Muscle of leg (tissue), 11 donors: ENCODE data around the gene SLC10A3. TPM values are rescaled to one million over a fixed set of nuclear protein-coding genes. Genes with fewer than 3 reads are reported as not detected.

Experiments
- DNase-seq: peaks from one replicate; pipeline ENCODE4 v3.0.0; 2013
- H3K27ac ChIP-seq: one replicate; pipeline ENCODE4 v1.5.1; 2013; ENCODE audit warnings: mild to moderate bottlenecking, low read length, control low read depth
- H3K27me3 ChIP-seq: one replicate; pipeline ENCODE4 v1.6.1; 2013; ENCODE audit warnings: low read length; ENCODE audit not compliant: control insufficient read depth, insufficient read depth
- H3K36me3 ChIP-seq: one replicate; pipeline ENCODE4 v1.6.1; 2013; ENCODE audit warnings: low read length; ENCODE audit not compliant: control insufficient read depth, insufficient read depth
- H3K4me1 ChIP-seq: one replicate; pipeline ENCODE4 v1.6.1; 2013; ENCODE audit warnings: low read length; ENCODE audit not compliant: control insufficient read depth, insufficient read depth
- H3K4me3 ChIP-seq: one replicate; pipeline ENCODE4 v1.5.1; 2013; ENCODE audit warnings: low read length, control low read depth
- H3K9me3 ChIP-seq: replicated peaks from 2 replicates; pipeline ENCODE4 v1.6.1; 2013; ENCODE audit warnings: low read depth, low read length; ENCODE audit not compliant: control insufficient read depth
- WGBS: methylation state at CpG from one replicate; pipeline ENCODE4 v1.1.5; 2013; ENCODE audit warnings: missing lambda C conversion rate; ENCODE audit not compliant: insufficient coverage; 5-methylcytosine and 5-hydroxymethylcytosine counted together
- polyA plus RNA-seq, 8 donors: library from polyadenylated mRNA; unstranded; fragments of 120-200 nt; gene quantifications; one replicate each; pipeline versions ENCODE4 v1.2.1 to v1.2.3, GENCODE V29; 2013; ENCODE audit warnings: inconsistent platforms in 1 of 8, low replicate concordance in 1 of 8; ENCODE audit not compliant: insufficient read length in 8 of 8, insufficient read depth in 1 of 8
- total RNA-seq: library from RNA; stranded (reverse); fragments of 120-200 nt; gene quantifications from one replicate; pipeline ENCODE4 v1.2.4, GENCODE V29; 2013

SLC10A3 gene
- total and polyA plus RNA-seq, 9 donors = 7.8 to 17.9 (median 13.0) TPM

- Histone ChIP-seq H3K4me3 (peak overlapping the region; percentile 23), H3K27ac (peak overlapping the region; percentile 72), H3K36me3 (no peaks in the 10 kb centered on the region), H3K4me1 (peaks cover 12% of the 10 kb centered on the region), H3K9me3 (no peaks in the 10 kb centered on the region), H3K27me3 (no peaks in the 10 kb centered on the region)
- 36% methylated on average over 7 of the region's 15 CpGs for WGBS
- DNase-seq = peak; percentile 97
These were observed 36.7 kb upstream of the SLC10A3 start for GRCh38 chrX:154526901-154527675.

GRCh38 chrX:154525606-154526490, 35.4 kb upstream of the SLC10A3 start:
- Histone ChIP-seq H3K4me3 (no peak overlapping the region), H3K4me1 (peaks cover 12% of the 10 kb centered on the region), H3K9me3 (no peaks in the 10 kb centered on the region), H3K27me3 (no peaks in the 10 kb centered on the region), H3K27ac (no peak overlapping the region), H3K36me3 (no peaks in the 10 kb centered on the region)
- DNase-seq = no peak
- 92% methylated on average over 6 of the region's 14 CpGs for WGBS

GRCh38 chrX:154519389-154519788, 29.0 kb upstream of the SLC10A3 start:
- H3K36me3 ChIP-seq = no peaks in the 10 kb centered on the region
- DNase-seq = no peak
- WGBS = 91% methylated on average over 7 of the region's 8 CpGs
- no peaks in the 10 kb centered on the region for H3K9me3 ChIP-seq
- H3K27me3 ChIP-seq = no peaks in the 10 kb centered on the region
- no peak overlapping the region for H3K27ac ChIP-seq
- peaks cover 23% of the 10 kb centered on the region for H3K4me1 ChIP-seq
- H3K4me3 ChIP-seq = no peak overlapping the region

GRCh38 chrX:154517101-154517781, 26.8 kb upstream of the SLC10A3 start:
- Histone ChIP-seq H3K27ac (peak overlapping the region; percentile 95), H3K4me3 (peak overlapping the region; percentile 53), H3K27me3 (no peaks in the 10 kb centered on the region), H3K9me3 (no peaks in the 10 kb centered on the region), H3K4me1 (peaks cover 23% of the 10 kb centered on the region), H3K36me3 (no peaks in the 10 kb centered on the region)
- no peak for DNase-seq
- WGBS = 37% methylated on average over 22 of the region's 25 CpGs

GRCh38 chrX:154516656-154517100, 26.2 kb upstream of the SLC10A3 start:
- Histone ChIP-seq H3K9me3 (no peaks in the 10 kb centered on the region), H3K4me1 (peaks cover 23% of the 10 kb centered on the region), H3K36me3 (no peaks in the 10 kb centered on the region), H3K27ac (peak overlapping the region; percentile 95), H3K27me3 (no peaks in the 10 kb centered on the region), H3K4me3 (peak overlapping the region; percentile 53)
- DNase-seq = peak; percentile 84
- WGBS = 40% methylated on average over 16 of the region's 19 CpGs

GRCh38 chrX:154515966-154516655, 25.7 kb upstream of the SLC10A3 start, which contains the start of gene FAM3A:
TSS of gene FAM3A (minus strand) at chrX:154516232. CDS start at chrX:154515772, 460 bp downstream.
- Histone ChIP-seq H3K9me3 (no peaks in the 10 kb centered on the region), H3K27ac (peak within 1 kb of the TSS; percentile 95)
- WGBS = 33% methylated on average over 54 of the region's 59 CpGs

GRCh38 chrX:154515090-154515965, 24.9 kb upstream of the SLC10A3 start:
- DNase-seq = peak; percentile 55
- Histone ChIP-seq H3K4me3 (peak overlapping the region; percentile 67), H3K4me1 (peaks cover 23% of the 10 kb centered on the region), H3K27me3 (no peaks in the 10 kb centered on the region), H3K27ac (peak overlapping the region; percentile 94), H3K9me3 (no peaks in the 10 kb centered on the region), H3K36me3 (peaks cover 6% of the 10 kb centered on the region)
- WGBS = 43% methylated on average over 24 of the region's 34 CpGs

More at GRCh38 chrX:154515966-154516655, 25.7 kb upstream of the SLC10A3 start, which contains the start of gene FAM3A:
- Histone ChIP-seq H3K27me3 (no peaks in the 10 kb centered on the region), H3K36me3 (peaks cover 5% of the 10 kb centered on the region), H3K4me1 (peaks cover 23% of the 10 kb centered on the region), H3K4me3 (peak within 1 kb of the TSS; percentile 67)
- DNase-seq = peak; percentile 95

- peaks cover 6% of the 10 kb centered on the region for H3K36me3 ChIP-seq
- H3K27ac ChIP-seq = no peak overlapping the region
- WGBS = 80% methylated on average over 2 of the region's 2 CpGs
- DNase-seq = no peak
- no peaks in the 10 kb centered on the region for H3K27me3 ChIP-seq
- H3K9me3 ChIP-seq = no peaks in the 10 kb centered on the region
- H3K4me1 ChIP-seq = peaks cover 23% of the 10 kb centered on the region
- no peak overlapping the region for H3K4me3 ChIP-seq
These were observed 23.3 kb upstream of the SLC10A3 start for GRCh38 chrX:154513716-154514115.
